HS-27A (cell line): ENCODE results near the gene HYLS1.
"Not testable (repeated sequence)": the region's sequence is repeated elsewhere in the genome, so short reads cannot be mapped to it uniquely, and the experiment has no call there.

ENCODE experiments used
- DNase-seq: peaks from one replicate; pipeline ENCODE4 v3.0.0-alpha.2; 2012; ENCODE audit warnings: low read depth, missing footprints

Gene HYLS1

DNA sequence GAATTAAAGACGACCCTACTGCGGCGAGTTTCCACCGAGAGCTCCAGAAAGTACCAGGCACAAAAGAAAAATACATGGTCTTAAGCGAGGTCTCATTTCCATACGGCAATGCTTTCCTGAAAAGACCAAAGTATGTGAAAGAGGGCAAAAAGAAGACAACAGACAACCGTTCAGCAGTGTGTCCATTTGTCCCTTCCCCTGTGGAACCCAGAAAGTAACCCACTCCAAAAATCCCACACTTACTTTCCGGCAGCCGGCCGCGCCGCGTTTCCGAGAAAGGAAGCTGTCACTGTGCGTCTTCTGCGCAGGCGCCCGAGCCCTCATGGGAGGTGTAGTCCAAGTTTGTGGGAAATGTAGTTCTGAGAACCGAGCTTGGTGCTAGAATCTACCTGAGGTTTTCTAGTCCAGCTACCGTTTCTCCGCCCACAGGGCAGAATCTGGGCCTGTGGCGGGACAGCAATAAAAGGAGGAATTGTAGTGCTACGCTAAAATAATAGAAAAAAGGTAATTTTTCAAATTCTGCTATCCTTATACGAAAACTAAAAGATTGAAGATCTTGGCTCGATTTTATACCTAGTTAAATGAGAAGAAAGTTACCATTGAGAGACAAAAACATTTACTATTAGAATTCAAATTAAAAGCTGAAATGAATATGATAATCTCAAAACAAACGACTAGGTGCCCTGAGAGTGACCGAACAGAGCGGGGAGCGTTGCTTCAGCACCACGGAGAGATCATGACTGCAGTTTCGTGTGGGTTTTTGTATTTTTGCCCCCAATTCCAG is 15.7 kb downstream of the HYLS1 start, which contains the start of gene PUS3:
Gene PUS3, minus strand, starts transcription at position 280 of the 784 bp plus-strand sequence. CDS start 6,922 bp downstream, outside the sequence.
- DNase-seq: no peak

- DNase-seq: no peak
Measured at GRCh38 chr11:125903711-125904659, 16.5 kb downstream of the HYLS1 start, which contains the start of gene DDX25. TSS of gene DDX25 (plus strand) at chr11:125904508. CDS start at chr11:125904518, 10 bp downstream.

GRCh38 chr11:125904678-125905077 is 17.2 kb downstream of the HYLS1 start:
- DNase-seq: no peak

- DNase-seq: no peak
Measured at GRCh38 chr11:125910226-125910849, 22.9 kb downstream of the HYLS1 start.

DNA sequence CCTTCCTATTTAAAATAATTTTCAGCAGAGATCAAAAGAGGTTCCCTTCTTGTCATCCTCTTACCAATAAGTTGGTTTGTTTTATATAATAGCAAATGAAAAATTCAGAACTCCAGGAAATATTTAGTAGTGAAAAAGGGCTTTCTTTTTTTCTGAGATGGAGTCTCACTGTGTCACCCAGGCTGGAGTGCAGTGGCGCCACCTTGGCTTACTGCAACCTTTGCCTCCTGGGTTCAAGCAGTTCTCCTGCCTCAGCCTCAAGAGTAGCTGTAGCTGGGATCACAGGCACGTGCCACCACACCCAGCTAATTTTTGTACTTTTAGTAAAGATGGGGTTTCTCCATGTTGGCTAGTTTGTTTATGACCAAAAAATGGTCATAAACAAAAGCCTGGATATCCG is 27.1 kb downstream of the HYLS1 start:
- DNase-seq: not testable (repeated sequence)

- no peak for DNase-seq
Measured at GRCh38 chr11:125916683-125917347, 29.3 kb downstream of the HYLS1 start.

DNA sequence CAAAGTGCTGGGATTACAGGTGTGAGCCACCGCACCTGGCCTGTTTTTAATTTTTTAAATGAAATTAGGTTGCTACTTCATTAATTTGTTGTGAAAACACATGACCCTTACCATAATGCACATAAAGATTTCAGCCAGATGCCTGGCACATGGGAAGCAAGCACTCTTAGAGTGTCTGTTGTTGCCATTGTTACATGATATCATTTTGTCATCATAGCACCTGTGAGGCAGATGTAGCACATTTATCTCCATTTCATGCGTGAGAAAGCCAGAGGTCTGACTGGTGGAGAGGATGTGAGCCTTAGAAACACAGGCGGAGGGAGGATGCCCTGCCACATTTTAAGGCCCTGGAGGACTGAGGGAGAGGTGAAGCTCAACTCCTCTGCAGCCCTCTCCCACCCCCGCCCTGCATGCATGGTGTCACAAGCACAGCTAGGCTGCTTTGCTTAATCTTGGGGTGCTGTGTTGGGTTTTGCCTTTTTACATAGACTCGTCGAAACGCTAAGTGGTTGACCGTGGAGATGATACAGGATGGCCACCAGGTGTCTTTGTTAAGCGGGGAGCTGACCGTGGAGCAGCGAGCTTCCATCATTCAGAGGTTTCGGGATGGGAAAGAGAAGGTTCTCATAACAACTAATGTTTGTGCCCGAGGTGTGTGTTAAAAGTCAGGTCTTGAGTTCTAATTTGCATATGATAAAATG is 30.8 kb downstream of the HYLS1 start:
- DNase-seq: no peak

DNA sequence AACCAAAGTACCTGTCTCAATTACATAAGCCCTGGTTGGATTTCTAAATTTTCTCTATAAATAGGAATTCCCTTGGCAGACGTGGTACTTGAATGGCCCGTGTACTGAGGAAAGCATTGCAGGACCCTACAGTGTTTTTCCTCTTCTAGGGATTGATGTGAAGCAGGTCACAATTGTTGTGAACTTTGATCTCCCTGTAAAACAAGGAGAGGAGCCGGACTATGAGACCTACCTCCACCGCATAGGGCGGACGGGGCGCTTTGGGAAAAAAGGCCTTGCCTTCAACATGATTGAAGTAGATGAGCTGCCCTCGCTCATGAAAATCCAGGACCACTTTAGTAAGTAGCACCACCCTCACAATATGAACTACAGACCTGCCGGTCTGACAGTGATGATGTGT is 33.6 kb downstream of the HYLS1 start:
- DNase-seq: no peak

- no peak for DNase-seq
Measured at GRCh38 chr11:125922156-125922555, 34.7 kb downstream of the HYLS1 start.

DNA sequence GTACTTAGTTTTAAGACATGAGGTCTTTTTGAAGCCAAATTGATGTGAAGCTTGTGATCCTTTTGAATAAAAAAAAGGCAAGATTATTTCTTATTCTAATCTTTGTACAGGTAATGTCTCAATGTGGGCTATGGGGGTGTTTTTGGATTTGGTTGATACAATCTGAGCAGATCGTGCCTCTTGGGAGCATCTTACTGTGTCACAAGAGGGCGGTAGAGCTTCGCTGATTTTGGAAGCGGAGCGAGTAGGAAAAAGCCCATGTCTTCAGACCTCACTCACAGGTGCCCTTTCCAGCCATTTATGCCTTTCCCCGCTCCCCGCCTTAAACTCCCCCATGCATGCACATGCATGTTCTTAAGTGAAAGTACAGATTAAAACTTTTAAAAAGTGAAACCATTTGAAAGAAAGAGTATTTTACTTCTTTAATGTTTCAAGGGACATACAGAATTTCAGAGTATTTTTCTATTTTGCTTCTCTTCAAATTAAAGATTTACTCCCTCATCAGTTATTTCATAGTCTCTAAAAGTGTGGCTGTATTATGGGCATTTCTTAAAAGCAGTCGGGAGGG is 35.6 kb downstream of the HYLS1 start:
- DNase-seq: no peak

DNA sequence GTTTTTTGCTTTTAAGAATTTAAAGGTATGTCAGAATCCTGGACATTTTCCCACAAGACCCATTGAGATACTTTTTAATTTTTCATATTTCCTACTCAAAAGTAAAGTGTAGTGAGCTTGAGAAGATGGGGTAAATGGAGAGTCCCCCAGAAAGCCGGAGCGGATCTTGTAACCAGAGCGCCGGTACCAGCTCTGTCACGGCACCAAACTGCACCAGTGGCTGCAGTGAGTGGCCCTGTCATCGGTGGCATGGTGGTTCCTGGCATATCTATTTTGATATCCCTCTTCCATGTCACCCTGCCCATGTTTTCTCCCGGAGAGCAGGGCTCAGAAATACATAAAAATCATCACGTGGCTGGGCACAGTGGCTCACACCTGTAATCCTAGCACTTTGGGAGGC is 36.2 kb downstream of the HYLS1 start:
- DNase-seq: no peak

DNA sequence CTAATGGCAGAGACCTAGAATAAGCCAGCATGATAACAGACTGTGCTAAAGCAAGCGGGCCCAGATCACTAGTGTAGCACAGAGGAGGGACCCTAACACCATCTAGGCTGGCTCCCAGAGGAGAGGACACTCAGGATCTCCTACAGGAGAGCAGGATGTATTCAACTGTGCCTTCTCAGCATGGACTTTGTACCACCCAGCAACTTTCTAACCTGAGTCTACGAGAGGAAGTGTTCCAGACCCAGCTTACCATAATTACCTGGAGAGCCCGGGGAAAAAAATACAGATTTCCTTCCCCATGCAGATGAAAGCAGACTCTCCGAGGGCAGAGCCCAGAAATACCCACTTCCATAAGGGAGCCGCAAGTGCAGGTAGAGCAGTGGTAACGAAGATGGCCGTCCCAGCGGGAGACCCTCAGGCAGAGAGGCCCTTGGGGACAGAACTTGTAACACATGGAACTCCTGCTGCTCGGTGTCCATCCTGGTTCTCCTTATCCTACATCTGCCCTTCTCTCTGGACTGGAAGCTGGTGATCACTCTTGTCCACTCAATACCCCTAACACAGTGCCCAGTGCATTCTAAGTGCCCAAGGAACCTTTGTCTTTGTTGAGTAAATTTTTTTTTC is 37.0 kb downstream of the HYLS1 start:
- DNase-seq: no peak

GRCh38 chr11:125925247-125925740 is 37.8 kb downstream of the HYLS1 start:
- no peak for DNase-seq

- DNase-seq: no peak
Measured at GRCh38 chr11:125925804-125926203, 38.3 kb downstream of the HYLS1 start.

- no peak for DNase-seq
Measured at GRCh38 chr11:125926682-125927081, 39.2 kb downstream of the HYLS1 start.

- DNase-seq: no peak
Measured at GRCh38 chr11:125929445-125930075, 42.1 kb downstream of the HYLS1 start.

GRCh38 chr11:125930076-125930450 is 42.6 kb downstream of the HYLS1 start:
- DNase-seq: no peak

DNA sequence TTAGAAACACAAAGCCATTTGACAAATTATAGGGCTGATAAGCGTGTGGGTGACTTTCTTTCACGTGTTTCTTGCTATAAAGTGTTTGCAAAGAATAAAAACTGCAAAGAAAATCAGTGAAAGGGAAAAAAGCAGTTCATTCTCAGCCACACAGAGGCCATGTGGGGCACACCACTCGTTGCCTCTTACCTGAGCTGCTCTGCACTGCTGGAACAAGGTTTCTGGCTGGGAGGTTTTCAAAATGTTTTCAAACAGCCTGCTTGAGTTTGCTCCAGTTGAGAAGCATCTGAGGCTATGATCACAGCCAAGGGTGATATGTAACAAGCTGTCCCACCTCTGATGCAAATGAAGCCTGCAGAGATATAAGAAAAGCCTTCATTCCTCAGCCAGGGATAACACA is 43.6 kb downstream of the HYLS1 start:
- no peak for DNase-seq

GRCh38 chr11:125931668-125932067 is 44.2 kb downstream of the HYLS1 start:
- no peak for DNase-seq

DNA sequence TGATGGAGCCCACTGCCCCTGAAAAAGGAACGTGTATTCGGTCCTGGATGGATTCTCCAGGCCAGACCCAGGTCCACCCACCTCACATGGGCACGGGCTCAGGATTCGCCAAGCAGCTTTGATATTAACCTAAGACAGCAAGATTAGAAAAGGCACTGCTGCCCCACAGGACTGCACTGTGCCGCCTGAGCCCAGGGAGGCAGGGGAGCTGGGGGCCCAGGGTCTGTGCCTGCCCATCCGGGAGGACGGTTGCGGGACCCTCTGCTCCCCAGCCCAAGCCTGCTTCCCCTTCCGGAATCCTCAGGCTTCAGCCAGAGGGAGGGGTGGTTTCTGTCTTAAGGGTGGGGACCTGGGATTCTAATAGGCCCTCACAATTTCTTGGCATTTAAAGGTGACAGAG is 44.8 kb downstream of the HYLS1 start:
- DNase-seq: no peak
